GM12892 (cell line): ENCODE results near the gene MSH6.

ENCODE experiments used
- POLR2A ChIP-seq: IDR thresholded peaks from 2 replicates; pipeline ENCODE4 v1.6.1; 2011; ENCODE audit warnings: low read depth, low read length, control low read depth
- POLR2AphosphoS5 ChIP-seq: IDR thresholded peaks from 2 replicates; pipeline ENCODE4 v1.6.1; 2011; ENCODE audit warnings: low read depth, low read length, control low read depth
- TAF1 ChIP-seq: IDR thresholded peaks from 2 replicates; pipeline ENCODE4 v1.6.1; 2011; ENCODE audit warnings: low read depth, mild to moderate bottlenecking, control low read depth, low read length, borderline replicate concordance

DNA sequence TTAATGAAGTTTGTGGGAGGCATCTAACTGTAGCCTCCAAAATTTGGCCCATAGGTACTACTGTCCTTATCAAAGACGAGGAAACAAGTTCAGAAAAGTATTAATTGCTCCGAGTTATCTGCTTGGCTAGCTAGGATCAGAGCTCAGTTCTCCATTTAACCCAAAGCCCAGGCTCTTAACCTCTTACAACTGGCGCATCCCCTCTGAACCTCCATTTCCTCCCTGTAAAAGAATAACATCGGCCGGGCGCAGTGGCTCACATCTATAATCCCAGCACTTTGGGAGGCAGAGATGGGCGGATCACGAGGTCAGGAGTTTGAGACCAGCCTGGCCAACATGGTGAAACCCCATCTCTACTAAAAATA, 3.5 kb upstream of the MSH6 start:
- TF ChIP-seq POLR2AphosphoS5 (no peak), POLR2A (no peak), TAF1 (no peak)
